ENCODE measurements around the gene WEE2. TPM values are rescaled to one million over a fixed set of nuclear protein-coding genes. Genes with fewer than 3 reads are reported as not detected.

Gene WEE2
- total RNA-seq, 4 donors from 2014 or later = not detected

DNA sequence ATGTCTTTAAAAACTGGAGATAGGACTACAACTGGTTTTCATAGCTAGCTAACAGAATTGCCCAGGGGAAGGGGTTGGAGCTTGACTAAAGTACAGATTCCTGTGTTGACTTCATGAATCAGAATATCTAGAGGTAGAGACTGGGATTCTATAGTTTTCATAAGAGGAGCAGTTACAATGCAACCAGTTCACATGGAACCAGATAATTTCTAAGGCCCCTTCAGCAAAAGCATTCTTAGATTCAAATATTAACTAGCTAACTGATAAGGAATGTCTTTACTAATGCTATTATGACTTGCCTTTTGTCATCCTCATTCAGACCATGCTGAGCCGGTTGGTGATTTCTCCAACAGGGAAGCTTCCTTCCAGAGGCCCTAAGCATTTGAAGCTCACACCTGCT lies 5.7 kb downstream of the WEE2 start:
- Histone ChIP-seq H3K4me1 (no peaks in the 10 kb centered on the region), H3K27me3 (no peaks in the 10 kb centered on the region), H3K9me3 (no peaks in the 10 kb centered on the region), H3K27ac (no peak overlapping the region), H3K4me3 (no peak overlapping the region), H3K36me3 (no peaks in the 10 kb centered on the region)
- TF ChIP-seq EP300 (IDR thresholded peaks at IDR 0.05; ENCODE audit: low read depth) (no peak), POLR2A (IDR thresholded peaks at IDR 0.05) (no peak), POLR2AphosphoS5 (IDR thresholded peaks at IDR 0.05) (no peak)
- TF ChIP-seq, protein P1, sequence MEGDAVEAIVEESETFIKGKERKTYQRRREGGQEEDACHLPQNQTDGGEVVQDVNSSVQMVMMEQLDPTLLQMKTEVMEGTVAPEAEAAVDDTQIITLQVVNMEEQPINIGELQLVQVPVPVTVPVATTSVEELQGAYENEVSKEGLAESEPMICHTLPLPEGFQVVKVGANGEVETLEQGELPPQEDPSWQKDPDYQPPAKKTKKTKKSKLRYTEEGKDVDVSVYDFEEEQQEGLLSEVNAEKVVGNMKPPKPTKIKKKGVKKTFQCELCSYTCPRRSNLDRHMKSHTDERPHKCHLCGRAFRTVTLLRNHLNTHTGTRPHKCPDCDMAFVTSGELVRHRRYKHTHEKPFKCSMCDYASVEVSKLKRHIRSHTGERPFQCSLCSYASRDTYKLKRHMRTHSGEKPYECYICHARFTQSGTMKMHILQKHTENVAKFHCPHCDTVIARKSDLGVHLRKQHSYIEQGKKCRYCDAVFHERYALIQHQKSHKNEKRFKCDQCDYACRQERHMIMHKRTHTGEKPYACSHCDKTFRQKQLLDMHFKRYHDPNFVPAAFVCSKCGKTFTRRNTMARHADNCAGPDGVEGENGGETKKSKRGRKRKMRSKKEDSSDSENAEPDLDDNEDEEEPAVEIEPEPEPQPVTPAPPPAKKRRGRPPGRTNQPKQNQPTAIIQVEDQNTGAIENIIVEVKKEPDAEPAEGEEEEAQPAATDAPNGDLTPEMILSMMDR (IDR thresholded peaks at IDR 0.05) = no peak
- no peak for DNase-seq
- intact Hi-C loops (cut with DNase I; ENCODE audit: low total_unique reads) (no loop called here), in situ Hi-C loops (cut with MboI; ENCODE audit: low pct_ligation_motif_present in 1 of 4, low pct_unique_long_range_greater_than_20kb in 1 of 4, low sequenced_read_pairs in 3 of 4) (no loop called here)
- WGBS, 2 donors (ENCODE audit: low coverage in 1 of 2) = 96% methylated on average over 1 of the region's 1 CpG; no CpG with 5 or more reads in 1 of the 2 donors

- H3K36me3 ChIP-seq = no peaks in the 10 kb centered on the region
- DNase-seq = no peak
- no peaks in the 10 kb centered on the region for H3K4me1 ChIP-seq
- H3K9me3 ChIP-seq = no peaks in the 10 kb centered on the region
- H3K27me3 ChIP-seq = no peaks in the 10 kb centered on the region
- TF ChIP-seq EP300 (IDR thresholded peaks at IDR 0.05; ENCODE audit: low read depth) (no peak), POLR2AphosphoS5 (IDR thresholded peaks at IDR 0.05) (no peak), POLR2A (IDR thresholded peaks at IDR 0.05) (no peak)
- TF ChIP-seq, protein P1 (IDR thresholded peaks at IDR 0.05) = no peak
- no peak overlapping the region for H3K4me3 ChIP-seq
- intact Hi-C loops (cut with DNase I; ENCODE audit: low total_unique reads) (no loop called here), in situ Hi-C loops (cut with MboI; ENCODE audit: low pct_ligation_motif_present in 1 of 4, low pct_unique_long_range_greater_than_20kb in 1 of 4, low sequenced_read_pairs in 3 of 4) (no loop called here)
- 81 to 86% methylated on average over 2 of the region's 2 CpGs for WGBS, 2 donors (ENCODE audit: low coverage in 1 of 2)
- no peak overlapping the region for H3K27ac ChIP-seq
Measured at GRCh38 chr7:141714571-141714970, 6.4 kb downstream of the WEE2 start.

- Histone ChIP-seq H3K4me1 (no peaks in the 10 kb centered on the region), H3K9me3 (no peaks in the 10 kb centered on the region), H3K27ac (no peak overlapping the region), H3K27me3 (no peaks in the 10 kb centered on the region), H3K36me3 (no peaks in the 10 kb centered on the region), H3K4me3 (no peak overlapping the region)
- DNase-seq = no peak
- in situ Hi-C loops (cut with MboI; ENCODE audit: low pct_ligation_motif_present in 1 of 4, low pct_unique_long_range_greater_than_20kb in 1 of 4, low sequenced_read_pairs in 3 of 4) (no loop called here), intact Hi-C loops (cut with DNase I; ENCODE audit: low total_unique reads) (no loop called here)
- no peak for TF ChIP-seq POLR2A (IDR thresholded peaks at IDR 0.05)
- no peak for TF ChIP-seq POLR2AphosphoS5 (IDR thresholded peaks at IDR 0.05)
- TF ChIP-seq EP300 (IDR thresholded peaks at IDR 0.05; ENCODE audit: low read depth) = no peak
- TF ChIP-seq, protein P1 (IDR thresholded peaks at IDR 0.05) = no peak
- 47 to 67% methylated on average over 4 of the region's 4 CpGs for WGBS, 2 donors (ENCODE audit: low coverage in 1 of 2)
Measured at GRCh38 chr7:141715018-141715417, 6.9 kb downstream of the WEE2 start.

DNA sequence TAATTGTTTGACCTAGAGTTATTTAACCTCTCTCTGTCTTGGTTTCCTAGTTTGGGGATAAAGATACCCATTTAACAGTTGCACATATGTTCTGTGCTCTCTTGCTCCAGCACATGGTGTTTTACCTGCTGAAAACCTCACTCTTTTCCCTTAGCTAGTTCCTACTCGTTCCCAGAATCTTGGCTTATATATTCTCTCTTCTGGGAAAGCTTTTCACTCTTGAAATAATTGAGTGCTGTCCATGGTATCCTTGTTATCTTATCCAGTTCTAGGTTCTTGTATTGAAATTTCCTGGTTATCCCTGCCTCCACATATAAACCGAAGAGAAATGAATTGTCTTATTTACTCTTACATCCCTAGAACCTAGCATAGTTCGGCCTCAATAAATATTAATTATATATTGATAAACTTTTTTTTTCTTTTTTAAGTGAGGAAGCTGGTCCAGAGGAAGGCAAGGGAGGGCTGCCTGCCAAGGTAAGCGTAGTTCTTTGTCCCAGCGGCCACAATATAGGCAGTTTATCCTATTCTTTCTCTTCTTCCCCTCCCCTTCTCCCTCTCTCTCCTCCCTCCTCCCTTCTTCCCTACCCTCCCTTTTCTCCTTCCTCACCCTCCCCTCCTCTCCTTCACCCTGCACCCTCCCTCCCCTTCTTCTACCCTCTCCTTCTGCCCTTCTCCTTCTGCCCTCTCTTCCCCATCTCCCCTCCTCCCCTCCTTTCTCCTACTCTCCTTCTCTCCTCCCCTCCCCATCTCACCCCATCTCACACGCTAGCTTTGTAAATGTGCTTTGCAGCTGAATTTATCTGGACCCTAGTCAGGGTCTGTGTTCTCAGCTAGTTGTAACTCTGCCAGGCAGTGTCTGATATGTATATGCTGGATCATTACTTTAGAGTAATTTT lies 7.9 kb downstream of the WEE2 start:
- Histone ChIP-seq H3K27ac (no peak overlapping the region), H3K9me3 (no peaks in the 10 kb centered on the region), H3K4me3 (no peak overlapping the region), H3K4me1 (no peaks in the 10 kb centered on the region), H3K27me3 (no peaks in the 10 kb centered on the region), H3K36me3 (no peaks in the 10 kb centered on the region)
- TF ChIP-seq POLR2A (IDR thresholded peaks at IDR 0.05) (no peak), EP300 (IDR thresholded peaks at IDR 0.05; ENCODE audit: low read depth) (no peak), POLR2AphosphoS5 (IDR thresholded peaks at IDR 0.05) (no peak)
- TF ChIP-seq, protein P1 (IDR thresholded peaks at IDR 0.05) = no peak
- no peak for DNase-seq
- in situ Hi-C loops (cut with MboI; ENCODE audit: low pct_ligation_motif_present in 1 of 4, low pct_unique_long_range_greater_than_20kb in 1 of 4, low sequenced_read_pairs in 3 of 4) = no loop called here
- 77 to 83% methylated on average over 4 to 6 of the region's 6 CpGs for WGBS, 2 donors (ENCODE audit: low coverage in 1 of 2)
- intact Hi-C loops (cut with DNase I; ENCODE audit: low total_unique reads) = no loop called here

Measured in transverse colon (tissue), 4 donors.